GM18868 (cell line): ENCODE data around the gene SIRT4.

Experiments
- ATAC-seq: cut with Tn5 transposase; IDR thresholded peaks from one replicate; pipeline ENCODE4 v1.9.1; 2021; ENCODE audit warnings: mild to moderate bottlenecking, moderate library complexity; ENCODE audit not compliant: unreplicated experiment

Gene SIRT4

DNA sequence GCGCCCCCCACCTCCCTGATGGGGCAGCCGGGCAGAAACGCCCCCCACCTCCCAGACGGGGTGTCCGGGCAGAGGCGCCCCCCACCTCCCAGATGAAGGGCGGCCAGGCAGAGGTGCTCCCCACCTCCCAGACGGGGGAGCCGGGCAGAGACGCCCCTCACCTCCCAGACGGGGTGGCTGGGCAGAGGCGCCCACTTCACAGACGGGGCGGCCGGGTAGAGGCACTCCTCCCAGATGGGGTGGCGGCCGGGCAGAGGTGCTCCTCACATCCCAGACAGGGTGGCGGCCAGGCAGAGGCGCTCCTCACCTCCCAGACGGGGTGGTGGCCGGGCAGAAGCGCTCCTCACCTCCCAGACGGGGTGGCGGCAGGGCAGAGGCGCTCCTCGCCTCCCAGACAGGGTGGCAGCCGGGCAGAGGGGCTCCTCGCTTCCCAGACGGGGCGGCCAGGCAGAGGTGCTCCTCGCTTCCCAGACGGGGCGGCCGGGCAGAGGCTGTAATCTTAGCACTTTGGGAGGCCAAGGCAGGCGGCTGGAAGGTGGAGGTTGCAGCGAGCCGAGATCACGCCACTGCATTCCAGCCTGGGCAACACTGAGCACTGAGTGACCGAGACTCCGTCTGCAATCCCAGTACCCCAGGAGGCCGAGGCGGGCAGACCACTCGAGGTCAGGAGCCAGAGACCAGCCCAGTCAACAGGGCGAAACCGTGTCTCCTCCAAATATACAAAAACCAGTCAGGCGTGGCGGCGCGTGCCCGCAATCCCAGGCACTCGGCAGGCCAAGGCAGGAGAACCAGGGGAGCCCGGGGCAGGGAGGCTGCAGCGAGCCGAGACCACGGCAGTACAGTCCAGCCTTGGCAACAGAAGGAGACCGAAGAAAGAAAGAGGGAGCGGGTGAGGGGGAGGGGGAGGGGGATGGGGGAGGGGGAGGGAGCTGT lies 23.7 kb upstream of the SIRT4 start:
- ATAC-seq, result no peak

- no peak for ATAC-seq
These were observed 18.8 kb upstream of the SIRT4 start for GRCh38 chr12:120283318-120283717.

- ATAC-seq, result no peak
These were observed 17.7 kb upstream of the SIRT4 start for GRCh38 chr12:120284381-120284780.

- no peak for ATAC-seq
These were observed 15.2 kb upstream of the SIRT4 start for GRCh38 chr12:120286768-120287490.

GRCh38 chr12:120287491-120287890 lies 14.6 kb upstream of the SIRT4 start:
- ATAC-seq, result no peak

DNA sequence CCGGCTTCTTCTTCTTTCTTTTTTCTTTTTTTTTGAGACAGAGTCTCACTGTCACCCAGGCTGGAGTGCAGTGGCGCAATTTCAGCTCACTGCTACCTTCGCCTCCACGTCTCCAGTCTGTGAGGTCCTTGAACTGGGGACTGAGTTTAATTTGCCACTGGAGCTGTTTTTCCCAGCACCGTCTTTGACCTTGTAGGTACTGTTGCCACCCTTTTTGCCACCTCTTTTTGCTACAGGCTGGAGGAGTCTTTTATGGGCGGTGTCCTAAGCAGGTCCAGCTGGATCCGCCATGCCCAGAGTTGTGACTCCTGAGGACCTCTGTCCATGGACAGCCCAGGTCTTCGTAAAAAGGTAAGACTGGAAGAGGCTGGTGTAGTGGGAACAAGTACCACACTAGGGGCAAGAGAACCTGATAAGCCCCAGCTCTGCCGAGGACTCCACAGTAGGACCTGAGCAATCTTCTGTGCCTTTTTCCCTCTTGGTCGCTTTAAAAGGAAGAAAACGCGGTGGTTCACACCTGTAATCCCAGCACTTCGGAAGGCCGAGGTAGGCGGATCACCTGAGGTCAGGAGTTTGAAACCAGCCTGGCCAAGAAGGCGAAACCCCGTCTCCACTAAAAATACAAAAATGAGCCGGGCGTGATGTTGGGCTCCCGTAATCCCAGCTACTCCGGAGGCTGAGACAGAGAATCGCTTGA lies 11.4 kb upstream of the SIRT4 start:
- ATAC-seq, result no peak

GRCh38 chr12:120292411-120292660 lies 9.8 kb upstream of the SIRT4 start:
- ATAC-seq, result peak; percentile 8

DNA sequence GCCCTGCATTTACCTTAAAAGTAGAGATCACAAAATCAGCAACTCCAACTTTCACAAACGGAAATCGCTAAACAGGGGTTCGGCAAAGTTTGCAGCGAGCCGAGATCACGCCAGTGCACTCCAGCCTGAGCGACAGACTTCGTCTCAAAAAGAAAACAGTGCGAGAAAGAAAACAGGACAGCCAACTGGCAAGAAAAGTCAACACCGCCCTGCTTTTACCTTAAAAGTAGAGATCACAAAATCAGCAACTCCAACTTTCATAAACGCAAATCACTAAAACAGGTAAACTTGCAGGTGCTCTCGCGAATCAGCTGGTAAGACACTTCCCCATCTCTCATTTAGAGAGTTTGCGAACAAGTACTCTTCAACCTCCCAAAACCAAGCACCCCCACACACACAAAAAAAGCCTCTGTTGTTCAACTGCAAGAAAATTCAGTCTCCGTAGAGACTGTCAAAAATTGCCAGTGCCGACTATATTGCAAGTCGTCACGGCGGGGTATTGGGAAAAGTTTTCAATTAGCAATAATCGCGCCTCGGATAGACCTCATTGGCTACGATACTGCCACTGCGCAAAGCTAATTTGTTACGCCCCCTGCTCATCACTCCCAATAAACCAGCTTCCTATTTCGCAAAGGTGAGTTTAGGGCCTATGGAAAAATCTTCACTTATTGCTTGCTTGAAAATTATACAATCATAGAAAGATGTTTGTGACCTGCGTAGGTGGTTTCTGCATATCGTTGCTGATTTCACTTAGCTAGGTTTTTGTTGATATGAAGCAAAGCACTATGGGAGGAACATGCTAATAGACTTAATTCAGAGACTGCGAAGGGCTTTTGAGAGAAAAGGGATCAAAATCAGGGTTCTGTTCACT lies 9.2 kb upstream of the SIRT4 start, which contains the start of gene RNU4-1:
Gene RNU4-1 (minus strand): TSS at position 577 of the 871 bp plus-strand sequence.
- peak; percentile 53 for ATAC-seq

- ATAC-seq, result no peak
These were observed 12.1 kb downstream of the SIRT4 start for GRCh38 chr12:120314220-120314619.

GRCh38 chr12:120316798-120317223 lies 14.7 kb downstream of the SIRT4 start:
- no peak for ATAC-seq

DNA sequence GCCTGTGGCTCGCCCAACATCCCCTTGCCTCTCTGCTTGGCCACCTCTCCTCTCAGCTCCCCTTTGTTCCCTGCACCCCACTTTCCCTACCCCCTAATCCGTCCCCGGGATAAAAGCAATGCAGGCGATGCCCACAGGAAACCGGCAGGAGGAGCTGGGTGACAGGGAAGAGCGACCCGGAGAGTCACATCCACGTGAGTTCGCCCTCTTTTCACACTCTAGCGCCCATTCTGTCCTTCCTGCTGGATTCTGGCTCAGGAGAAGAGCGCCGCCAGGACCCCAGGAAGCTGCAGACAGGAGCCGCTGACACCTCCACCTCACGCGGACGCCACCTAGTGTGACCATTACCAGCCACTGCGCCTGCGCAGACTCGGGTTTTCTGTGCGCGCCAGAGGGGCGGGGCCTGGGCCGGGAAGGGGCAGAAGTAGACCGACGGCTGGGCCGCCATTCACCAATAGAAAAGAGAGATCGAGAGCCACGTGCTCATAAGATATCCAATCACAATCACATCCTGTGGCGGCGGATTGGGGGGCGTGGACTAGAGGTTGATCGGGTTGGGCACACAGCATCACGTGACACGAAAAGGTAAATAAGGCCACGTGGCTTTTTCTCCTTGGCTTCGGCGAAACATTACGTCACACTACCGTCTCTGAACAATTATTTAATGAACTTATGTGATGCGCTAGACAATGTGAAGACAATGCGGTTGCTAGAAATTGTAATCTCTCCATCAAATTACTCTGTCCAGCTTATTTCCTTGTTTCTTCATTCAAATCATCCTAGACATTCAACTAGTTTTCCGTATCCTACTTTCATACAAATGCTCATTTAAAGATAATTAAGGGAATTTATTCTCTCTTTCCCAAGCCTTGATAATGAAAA lies 15.3 kb downstream of the SIRT4 start:
- peak; percentile 99 for ATAC-seq

GRCh38 chr12:120321382-120322202 lies 19.5 kb downstream of the SIRT4 start:
- ATAC-seq, result no peak

- ATAC-seq, result no peak
These were observed 21.7 kb downstream of the SIRT4 start for GRCh38 chr12:120323772-120324171.

GRCh38 chr12:120324841-120325417 lies 22.8 kb downstream of the SIRT4 start:
- ATAC-seq, result no peak

DNA sequence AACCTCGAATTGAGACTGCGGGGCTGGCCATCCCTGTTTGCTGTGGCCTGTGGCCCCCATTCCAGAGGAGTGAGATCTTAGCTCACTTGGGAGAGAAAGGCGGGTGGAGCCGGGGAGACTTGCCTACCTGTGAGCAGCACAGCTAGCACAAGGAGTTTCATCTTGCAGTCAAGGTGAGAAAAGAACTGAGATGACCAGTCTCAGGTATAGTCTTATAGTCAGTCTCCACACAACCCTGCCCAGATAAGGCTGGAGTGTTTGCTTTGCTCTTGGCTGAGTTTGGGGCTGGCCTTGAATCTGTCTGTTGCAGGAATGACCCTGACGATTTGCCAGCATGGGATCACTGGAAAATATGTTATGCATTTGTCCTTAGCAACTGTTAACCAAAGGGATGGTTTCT lies 25.5 kb downstream of the SIRT4 start, which contains the start of gene PLA2G1B:
Gene PLA2G1B (minus strand): TSS at position 187 of the 400 bp plus-strand sequence. CDS start 26 bp downstream, at position 161.
- no peak for ATAC-seq

GRCh38 chr12:120328228-120328627 lies 26.1 kb downstream of the SIRT4 start:
- no peak for ATAC-seq

GRCh38 chr12:120331390-120331789 lies 29.3 kb downstream of the SIRT4 start:
- no peak for ATAC-seq

GRCh38 chr12:120332041-120332440 lies 29.9 kb downstream of the SIRT4 start:
- no peak for ATAC-seq
